ENCODE measurements around the gene C1orf146. TPM values are rescaled to one million over a fixed set of nuclear protein-coding genes. Genes with fewer than 3 reads are reported as not detected.

Gene C1orf146
- total RNA-seq, 1 donor from 2014 or later, result not detected

- H3K4me1 Mint-ChIP-seq, result no peaks in the 10 kb centered on the region
- no peak overlapping the region for H3K4me3 Mint-ChIP-seq
- H2AFZ ChIP-seq (replicated peaks), result no peak overlapping the region
These were observed 33.1 kb upstream of the C1orf146 start for GRCh38 chr1:92184632-92185031.

DNA sequence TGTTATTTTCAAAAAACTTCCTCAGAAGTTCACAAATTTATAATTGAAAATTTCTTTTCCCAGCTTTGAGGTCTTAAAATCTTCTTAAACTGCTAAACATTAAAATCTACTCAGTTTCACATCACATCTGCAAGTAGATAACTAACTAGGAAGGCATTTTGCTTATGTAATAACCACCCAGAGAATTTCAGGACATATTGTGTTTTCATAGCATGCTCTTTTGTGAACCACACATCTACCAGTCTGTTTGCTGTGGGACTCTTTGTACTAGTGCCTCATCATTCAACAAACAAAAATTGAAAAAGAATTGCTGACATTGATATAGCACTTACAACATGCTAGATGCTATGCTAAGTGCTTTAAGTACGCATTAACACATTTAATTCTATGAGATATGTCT lies 31.6 kb upstream of the C1orf146 start:
- Histone ChIP-seq H3K4me1 (no peaks in the 10 kb centered on the region), H2AFZ (replicated peaks) (no peak overlapping the region), H3K27me3 (no peaks in the 10 kb centered on the region), H3K9ac (no peak overlapping the region), H3K27ac (no peak overlapping the region), H4K20me1 (ENCODE audit: low read depth) (no peaks in the 10 kb centered on the region), H3K4me2 (no peak overlapping the region), H3K4me3 (no peak overlapping the region), H3K9me3 (ENCODE audit: low read depth) (no peaks in the 10 kb centered on the region), H3K36me3 (no peaks in the 10 kb centered on the region), H3F3A (ENCODE audit: low read depth) (no peaks in the 10 kb centered on the region), H3K79me2 (ENCODE audit: low read depth) (no peaks in the 10 kb centered on the region)
- TF ChIP-seq EZH2 (IDR thresholded peaks at IDR 0.05), result no peak
- H3K27me3 Mint-ChIP-seq (ENCODE audit: insufficient read depth, low read depth), result no peaks in the 10 kb centered on the region
- peaks cover 2% of the 10 kb centered on the region for H3K36me3 Mint-ChIP-seq
- no peak for DNase-seq (ENCODE audit: low spot score)
- no peaks in the 10 kb centered on the region for H3K4me1 Mint-ChIP-seq
- H3K27ac Mint-ChIP-seq, result no peak overlapping the region
- no peak overlapping the region for H3K4me3 Mint-ChIP-seq
- H3K9me3 Mint-ChIP-seq, result no peaks in the 10 kb centered on the region

More at GRCh38 chr1:92184632-92185031, 33.1 kb upstream of the C1orf146 start:
- DNase-seq (ENCODE audit: low spot score), result no peak
- H3K4me3 ChIP-seq, result no peak overlapping the region
- no peaks in the 10 kb centered on the region for H3K4me1 ChIP-seq
- no peaks in the 10 kb centered on the region for H3K79me2 ChIP-seq (ENCODE audit: low read depth)
- no peaks in the 10 kb centered on the region for H3K36me3 ChIP-seq
- Mint-ChIP-seq H3K9me3 (no peaks in the 10 kb centered on the region), H3K27ac (no peak overlapping the region), H3K27me3 (ENCODE audit: insufficient read depth, low read depth) (no peaks in the 10 kb centered on the region), H3K36me3 (peaks cover 4% of the 10 kb centered on the region)
- no peak overlapping the region for H3K4me2 ChIP-seq
- H3K27me3 ChIP-seq, result no peaks in the 10 kb centered on the region
- no peaks in the 10 kb centered on the region for H3F3A ChIP-seq (ENCODE audit: low read depth)
- no peaks in the 10 kb centered on the region for H4K20me1 ChIP-seq (ENCODE audit: low read depth)
- no peak overlapping the region for H3K27ac ChIP-seq
- H3K9me3 ChIP-seq (ENCODE audit: low read depth), result no peaks in the 10 kb centered on the region
- no peak overlapping the region for H3K9ac ChIP-seq
- TF ChIP-seq EZH2 (IDR thresholded peaks at IDR 0.05) (no peak), CTCF (IDR thresholded peaks at IDR 0.05) (no peak), EZH2phosphoT487 (IDR thresholded peaks at IDR 0.05) (no peak)

DNA sequence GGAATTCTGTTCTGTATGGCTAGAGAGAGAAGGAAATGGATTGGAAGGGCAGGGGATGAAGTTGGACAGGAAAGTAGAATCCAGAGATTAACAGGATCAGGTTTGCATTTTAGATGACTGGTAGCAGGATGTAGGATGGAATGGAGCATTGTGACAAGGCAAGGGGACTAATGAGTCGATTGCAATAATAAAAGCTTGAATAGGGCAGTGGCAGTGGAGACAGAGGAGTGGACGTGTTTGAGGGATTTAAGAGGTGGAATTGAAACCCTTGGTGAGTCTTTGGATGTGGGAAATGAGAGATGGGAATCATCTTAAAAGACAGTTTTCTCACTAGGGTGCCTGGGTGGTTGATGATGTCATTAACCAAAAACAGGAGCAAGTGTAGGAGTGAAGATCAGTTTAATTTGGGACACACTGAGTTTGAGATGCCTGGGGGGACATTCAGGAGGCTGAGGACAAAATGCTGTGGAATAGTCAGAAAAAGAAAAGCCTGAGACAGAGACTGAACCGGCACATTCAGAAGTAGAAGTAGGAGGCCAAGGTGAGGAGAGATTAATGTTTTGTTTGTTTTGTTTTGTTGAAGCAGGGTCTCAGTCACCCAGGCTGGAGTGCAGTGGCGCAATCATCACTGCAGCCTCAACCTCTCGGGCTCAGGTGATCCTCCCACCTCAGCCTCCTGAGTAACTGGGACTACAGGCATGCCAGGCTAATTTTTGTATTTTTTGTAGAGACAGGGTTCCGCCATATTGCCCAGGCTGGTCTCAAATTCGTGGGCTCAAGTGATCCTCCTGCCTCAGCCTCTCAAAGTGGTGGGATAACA lies 29.1 kb upstream of the C1orf146 start:
- Mint-ChIP-seq H3K4me3 (no peak overlapping the region), H3K9me3 (no peaks in the 10 kb centered on the region), H3K36me3 (no peaks in the 10 kb centered on the region), H3K4me1 (peaks cover 2% of the 10 kb centered on the region), H3K27ac (no peak overlapping the region), H3K27me3 (ENCODE audit: insufficient read depth, low read depth) (no peaks in the 10 kb centered on the region)
- Histone ChIP-seq H3K4me1 (no peaks in the 10 kb centered on the region), H3K4me2 (no peak overlapping the region), H3K4me3 (no peak overlapping the region), H3K9ac (no peak overlapping the region), H3K27ac (no peak overlapping the region), H3K79me2 (ENCODE audit: low read depth) (no peaks in the 10 kb centered on the region), H4K20me1 (ENCODE audit: low read depth) (no peaks in the 10 kb centered on the region), H3K36me3 (no peaks in the 10 kb centered on the region), H2AFZ (replicated peaks) (no peak overlapping the region), H3K9me3 (ENCODE audit: low read depth) (no peaks in the 10 kb centered on the region), H3F3A (ENCODE audit: low read depth) (no peaks in the 10 kb centered on the region), H3K27me3 (no peaks in the 10 kb centered on the region)
- TF ChIP-seq CTCF (IDR thresholded peaks at IDR 0.05) (no peak), EZH2 (IDR thresholded peaks at IDR 0.05) (no peak), EZH2phosphoT487 (IDR thresholded peaks at IDR 0.05) (no peak)
- DNase-seq (ENCODE audit: low spot score), result no peak

DNA sequence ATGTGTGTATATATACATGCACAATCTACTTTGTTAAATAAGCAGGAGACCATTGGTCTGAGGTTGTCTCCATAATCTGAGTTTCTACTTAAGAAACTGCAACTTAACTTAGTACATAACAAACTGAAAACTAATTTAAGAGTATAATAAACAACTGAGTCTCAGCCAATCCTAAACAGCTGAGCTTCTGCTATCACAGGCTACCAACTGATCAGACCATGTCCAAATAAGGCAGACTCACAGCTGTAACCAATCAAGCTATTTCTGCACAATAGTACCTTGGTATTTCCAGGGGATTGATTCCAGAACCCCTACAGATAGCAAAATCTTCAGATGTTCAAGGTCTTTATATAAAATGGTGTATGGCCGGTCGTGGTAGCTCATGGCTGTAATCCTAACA lies 26.0 kb upstream of the C1orf146 start:
- Mint-ChIP-seq H3K27me3 (ENCODE audit: insufficient read depth, low read depth) (no peaks in the 10 kb centered on the region), H3K4me3 (no peak overlapping the region), H3K27ac (no peak overlapping the region), H3K9me3 (no peaks in the 10 kb centered on the region), H3K4me1 (peaks cover 2% of the 10 kb centered on the region), H3K36me3 (no peaks in the 10 kb centered on the region)
- TF ChIP-seq EZH2 (IDR thresholded peaks at IDR 0.05), result no peak
- TF ChIP-seq CTCF (IDR thresholded peaks at IDR 0.05), result no peak
- TF ChIP-seq EZH2phosphoT487 (IDR thresholded peaks at IDR 0.05), result no peak
- Histone ChIP-seq H3K36me3 (no peaks in the 10 kb centered on the region), H4K20me1 (ENCODE audit: low read depth) (no peaks in the 10 kb centered on the region), H3K9ac (no peak overlapping the region), H3F3A (ENCODE audit: low read depth) (no peaks in the 10 kb centered on the region), H3K27ac (no peak overlapping the region), H3K4me1 (no peaks in the 10 kb centered on the region), H2AFZ (replicated peaks) (no peak overlapping the region), H3K27me3 (no peaks in the 10 kb centered on the region), H3K4me2 (no peak overlapping the region), H3K79me2 (ENCODE audit: low read depth) (no peaks in the 10 kb centered on the region), H3K9me3 (ENCODE audit: low read depth) (no peaks in the 10 kb centered on the region), H3K4me3 (no peak overlapping the region)
- DNase-seq (ENCODE audit: low spot score), result no peak
